ENCODE data around the gene PROM1. TPM values are rescaled to one million over a fixed set of nuclear protein-coding genes. Genes with fewer than 3 reads are reported as not detected.

Gene PROM1
- total and polyA plus RNA-seq, 2 experiments from 2014 or later: 14.3 to 30.8 TPM

GRCh38 chr4:15934259-15934658 lies 149.6 kb downstream of the PROM1 start:
- no peak overlapping the region for H3K27ac ChIP-seq
- no peaks in the 10 kb centered on the region for H3K9me2 ChIP-seq (replicated peaks; ENCODE audit: insufficient read depth)
- H3K79me2 ChIP-seq: no peaks in the 10 kb centered on the region
- H3K4me2 ChIP-seq: no peak overlapping the region
- TF ChIP-seq EZH2phosphoT487 (IDR thresholded peaks at IDR 0.05; ENCODE audit: low read depth, severe bottlenecking, unreplicated experiment): no peak
- TF ChIP-seq EZH2 (IDR thresholded peaks at IDR 0.05; ENCODE audit: borderline replicate concordance): no peak
- no peak for TF ChIP-seq CTCF (IDR thresholded peaks at IDR 0.05; ENCODE audit: poor library complexity)
- H2AFZ ChIP-seq: no peak overlapping the region
- no peaks in the 10 kb centered on the region for H3K4me1 ChIP-seq (ENCODE audit: insufficient read depth)
- H3K9me3 ChIP-seq (ENCODE audit: low read depth): no peaks in the 10 kb centered on the region
- peaks cover 5% of the 10 kb centered on the region for H3K27me3 ChIP-seq
- no peaks in the 10 kb centered on the region for H4K20me1 ChIP-seq (ENCODE audit: insufficient read depth, poor library complexity, severe bottlenecking)
- no peak overlapping the region for H3K4me3 ChIP-seq
- DNase-seq (ENCODE audit: low spot score): no peak
- WGBS (ENCODE audit: low lambda C conversion rate, missing lambda C conversion rate): 79% methylated on average over 3 of the region's 3 CpGs
- no peaks in the 10 kb centered on the region for H3K36me3 ChIP-seq (replicated peaks; ENCODE audit: insufficient read depth, low read depth)

GRCh38 chr4:15931451-15932210 lies 152.2 kb downstream of the PROM1 start:
- TF ChIP-seq EZH2 (IDR thresholded peaks at IDR 0.05; ENCODE audit: borderline replicate concordance) (no peak), CTCF (IDR thresholded peaks at IDR 0.05; ENCODE audit: poor library complexity) (no peak), EZH2phosphoT487 (IDR thresholded peaks at IDR 0.05; ENCODE audit: low read depth, severe bottlenecking, unreplicated experiment) (no peak)
- Histone ChIP-seq H3K9me2 (replicated peaks; ENCODE audit: insufficient read depth) (no peaks in the 10 kb centered on the region), H3K4me2 (no peak overlapping the region), H3K9me3 (ENCODE audit: low read depth) (no peaks in the 10 kb centered on the region), H3K27me3 (peaks cover 5% of the 10 kb centered on the region), H2AFZ (no peak overlapping the region), H3K4me1 (ENCODE audit: insufficient read depth) (no peaks in the 10 kb centered on the region), H4K20me1 (ENCODE audit: insufficient read depth, poor library complexity, severe bottlenecking) (no peaks in the 10 kb centered on the region), H3K27ac (no peak overlapping the region), H3K36me3 (replicated peaks; ENCODE audit: insufficient read depth, low read depth) (no peaks in the 10 kb centered on the region), H3K4me3 (no peak overlapping the region), H3K79me2 (no peaks in the 10 kb centered on the region)
- DNase-seq (ENCODE audit: low spot score): no peak
- 93% methylated on average over 5 of the region's 5 CpGs for WGBS (ENCODE audit: low lambda C conversion rate, missing lambda C conversion rate)

GRCh38 chr4:15930314-15930713 lies 153.5 kb downstream of the PROM1 start:
- H3K9me2 ChIP-seq (replicated peaks; ENCODE audit: insufficient read depth): no peaks in the 10 kb centered on the region
- no peaks in the 10 kb centered on the region for H3K9me3 ChIP-seq (ENCODE audit: low read depth)
- H3K4me3 ChIP-seq: no peak overlapping the region
- H3K4me2 ChIP-seq: no peak overlapping the region
- 85% methylated on average over 7 of the region's 7 CpGs for WGBS (ENCODE audit: low lambda C conversion rate, missing lambda C conversion rate)
- no peaks in the 10 kb centered on the region for H4K20me1 ChIP-seq (ENCODE audit: insufficient read depth, poor library complexity, severe bottlenecking)
- no peak for DNase-seq (ENCODE audit: low spot score)
- no peaks in the 10 kb centered on the region for H3K79me2 ChIP-seq
- TF ChIP-seq EZH2 (IDR thresholded peaks at IDR 0.05; ENCODE audit: borderline replicate concordance) (no peak), CTCF (IDR thresholded peaks at IDR 0.05; ENCODE audit: poor library complexity) (no peak), EZH2phosphoT487 (IDR thresholded peaks at IDR 0.05; ENCODE audit: low read depth, severe bottlenecking, unreplicated experiment) (no peak)
- H2AFZ ChIP-seq: no peak overlapping the region
- no peaks in the 10 kb centered on the region for H3K4me1 ChIP-seq (ENCODE audit: insufficient read depth)
- peaks cover 5% of the 10 kb centered on the region for H3K27me3 ChIP-seq
- no peak overlapping the region for H3K27ac ChIP-seq
- H3K36me3 ChIP-seq (replicated peaks; ENCODE audit: insufficient read depth, low read depth): no peaks in the 10 kb centered on the region
